Esophagus muscularis mucosa (tissue), 4 donors: ENCODE results near the gene UCK2.

ENCODE experiments used
- EP300 ChIP-seq: sonication (generic); formaldehyde crosslinking; IDR thresholded peaks from one replicate; pipeline ENCODE4 v1.6.1; 2017; ENCODE audit warnings: antibody characterized with exemption
- POLR2A ChIP-seq: fragments of 450-650 bp; IDR thresholded peaks from one replicate; pipeline ENCODE4 v1.6.1; 2017; ENCODE audit warnings: antibody characterized with exemption, moderate library complexity, mild to moderate bottlenecking, low read depth
- POLR2AphosphoS5 ChIP-seq, 2 donors: sonication (generic); formaldehyde crosslinking; IDR thresholded peaks; one replicate each; pipeline ENCODE4 v1.6.1; 2017; ENCODE audit warnings: antibody characterized with exemption in 2 of 2
- TF ChIP-seq, protein P1 (sequence below), 3 experiments: fragments of 200-600 bp in 2 of 3; fragments of 450-650 bp in 1 of 3; sonication (generic) in 2 of 3; IDR thresholded peaks; one replicate each; pipeline ENCODE4 v1.5.1; 2017 to 2019; ENCODE audit warnings: antibody characterized with exemption in 3 of 3, mild to moderate bottlenecking in 2 of 3, moderate library complexity in 1 of 3

DNA sequence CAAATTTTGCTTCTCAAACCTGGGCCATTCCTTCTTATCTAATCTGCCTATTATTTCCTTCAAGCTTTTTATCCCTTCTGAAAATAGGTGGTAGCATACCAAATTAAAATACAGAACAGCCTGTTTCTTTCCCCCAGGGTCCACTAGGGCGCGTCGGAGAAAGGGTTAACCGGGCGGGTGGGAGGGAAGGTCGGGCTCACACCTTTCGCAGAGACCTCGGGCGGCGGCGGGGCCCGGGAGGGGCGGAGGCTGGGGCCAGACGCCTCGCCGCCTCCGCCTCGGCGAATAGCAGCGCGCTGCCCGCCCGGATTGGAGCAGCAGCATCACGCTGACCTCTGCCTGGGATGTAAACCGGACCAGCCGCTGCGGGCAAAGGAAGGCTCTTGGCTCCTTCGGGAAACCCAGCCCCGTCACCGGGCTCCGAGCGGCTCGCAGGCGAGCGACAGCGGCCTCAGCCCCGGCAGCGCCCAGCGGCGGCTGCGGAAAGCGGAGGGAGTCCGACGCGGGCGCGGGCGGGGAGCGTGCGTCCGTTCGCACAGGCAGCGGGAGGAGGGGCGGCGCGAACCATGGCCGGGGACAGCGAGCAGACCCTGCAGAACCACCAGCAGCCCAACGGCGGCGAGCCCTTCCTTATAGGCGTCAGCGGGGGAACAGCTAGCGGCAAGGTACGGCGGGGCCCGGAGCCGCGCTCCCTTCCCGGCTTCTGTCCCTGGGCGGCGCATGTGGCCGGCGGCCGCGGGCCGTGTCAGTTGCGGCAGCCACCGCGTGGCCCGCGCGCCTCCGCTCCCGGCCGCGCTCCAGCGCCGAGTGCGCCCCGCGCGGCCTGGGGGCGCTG is at the start of gene UCK2:
- TF ChIP-seq, protein P1, sequence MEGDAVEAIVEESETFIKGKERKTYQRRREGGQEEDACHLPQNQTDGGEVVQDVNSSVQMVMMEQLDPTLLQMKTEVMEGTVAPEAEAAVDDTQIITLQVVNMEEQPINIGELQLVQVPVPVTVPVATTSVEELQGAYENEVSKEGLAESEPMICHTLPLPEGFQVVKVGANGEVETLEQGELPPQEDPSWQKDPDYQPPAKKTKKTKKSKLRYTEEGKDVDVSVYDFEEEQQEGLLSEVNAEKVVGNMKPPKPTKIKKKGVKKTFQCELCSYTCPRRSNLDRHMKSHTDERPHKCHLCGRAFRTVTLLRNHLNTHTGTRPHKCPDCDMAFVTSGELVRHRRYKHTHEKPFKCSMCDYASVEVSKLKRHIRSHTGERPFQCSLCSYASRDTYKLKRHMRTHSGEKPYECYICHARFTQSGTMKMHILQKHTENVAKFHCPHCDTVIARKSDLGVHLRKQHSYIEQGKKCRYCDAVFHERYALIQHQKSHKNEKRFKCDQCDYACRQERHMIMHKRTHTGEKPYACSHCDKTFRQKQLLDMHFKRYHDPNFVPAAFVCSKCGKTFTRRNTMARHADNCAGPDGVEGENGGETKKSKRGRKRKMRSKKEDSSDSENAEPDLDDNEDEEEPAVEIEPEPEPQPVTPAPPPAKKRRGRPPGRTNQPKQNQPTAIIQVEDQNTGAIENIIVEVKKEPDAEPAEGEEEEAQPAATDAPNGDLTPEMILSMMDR (IDR thresholded peaks at IDR 0.05) = peak in 1 of 3 experiments; percentile 18
- peak; percentile 64 to 77 for TF ChIP-seq POLR2AphosphoS5 (IDR thresholded peaks at IDR 0.05)
- peak; percentile 63 for TF ChIP-seq POLR2A
- TF ChIP-seq EP300 = no peak
